ENCODE results near the gene USP46. TPM values are rescaled to one million over a fixed set of nuclear protein-coding genes. Genes with fewer than 3 reads are reported as not detected.

USP46 gene
- total RNA-seq, 1 experiment from 2014 or later, result 48.1 TPM

GRCh38 chr4:52685316-52685715, 26.2 kb upstream of the USP46 start:
- Mint-ChIP-seq H3K36me3 (no peaks in the 10 kb centered on the region), H3K4me3 (no peak overlapping the region)
- CTCF ChIA-PET, result interaction anchor here (1.2 kb wide), 2 partner anchors 98 to 140 kb away, joined by 3 read pairs; no protein-coding TSS in a partner anchor

GRCh38 chr4:52684896-52685295, 25.8 kb upstream of the USP46 start:
- H3K36me3 Mint-ChIP-seq, result no peaks in the 10 kb centered on the region
- CTCF ChIA-PET, result interaction anchor here (1.2 kb wide), 1 partner anchor 139 kb away, joined by 3 read pairs; no protein-coding TSS in a partner anchor
- H3K4me3 Mint-ChIP-seq, result no peak overlapping the region
- TF ChIP-seq ZNF671 (CRISPR knock-in tag; IDR thresholded peaks at IDR 0.05) (no peak), USF2 (CRISPR knock-in tag; IDR thresholded peaks at IDR 0.05) (no peak), SOX15 (CRISPR knock-in tag; IDR thresholded peaks at IDR 0.05) (no peak), ZNF232 (CRISPR knock-in tag; IDR thresholded peaks at IDR 0.05) (no peak), E2F1 (CRISPR knock-in tag; IDR thresholded peaks at IDR 0.05) (no peak), SMAD3 (CRISPR knock-in tag; IDR thresholded peaks at IDR 0.05; ENCODE audit: borderline replicate concordance) (no peak)
- H3K27ac Mint-ChIP-seq, result no peak overlapping the region
- ATAC-seq, result no peak
- no peaks in the 10 kb centered on the region; the same call in 1 of the 2 replicates for H3K27me3 Mint-ChIP-seq (ENCODE audit: low read depth)
- no peaks in the 10 kb centered on the region for H3K9me3 Mint-ChIP-seq
- POLR2A ChIA-PET, result no interaction called here
- H3K4me1 Mint-ChIP-seq, result peaks cover 9% of the 10 kb centered on the region
- no peak for DNase-seq (ENCODE audit: low spot score)

More at GRCh38 chr4:52685316-52685715, 26.2 kb upstream of the USP46 start:
- peaks cover 12% of the 10 kb centered on the region for H3K4me1 Mint-ChIP-seq
- H3K27ac Mint-ChIP-seq, result no peak overlapping the region
- POLR2A ChIA-PET, result no interaction called here
- ATAC-seq (no peak), DNase-seq (ENCODE audit: low spot score) (no peak)
- no peaks in the 10 kb centered on the region; the same call in 1 of the 2 replicates for H3K27me3 Mint-ChIP-seq (ENCODE audit: low read depth)
- no peaks in the 10 kb centered on the region for H3K9me3 Mint-ChIP-seq
- no peak for TF ChIP-seq EMX1 (CRISPR knock-in tag; IDR thresholded peaks at IDR 0.05)
- 0 out of 2 replicates have a peak, but pooled peaks have one; percentile 19 for TF ChIP-seq USF2 (CRISPR knock-in tag; IDR thresholded peaks at IDR 0.05)

- ChIA-PET CTCF (no interaction called here), POLR2A (no interaction called here)
- ATAC-seq, result no peak
- no peak overlapping the region for H3K27ac Mint-ChIP-seq
- H3K27me3 Mint-ChIP-seq (ENCODE audit: low read depth), result no peaks in the 10 kb centered on the region
- H3K4me1 Mint-ChIP-seq, result peaks cover 4% of the 10 kb centered on the region
- no peaks in the 10 kb centered on the region for H3K9me3 Mint-ChIP-seq
- no peak for DNase-seq (ENCODE audit: low spot score)
- TF ChIP-seq ZNF138 (CRISPR knock-in tag; conservative IDR thresholded peaks at IDR 0.05) (no peak), ATF2 (CRISPR knock-in tag; IDR thresholded peaks at IDR 0.05; ENCODE audit: borderline replicate concordance, low read depth) (no peak), MLX (CRISPR knock-in tag; IDR thresholded peaks at IDR 0.05) (no peak), IRF1 (CRISPR knock-in tag; IDR thresholded peaks at IDR 0.05) (no peak), HMGXB4 (CRISPR knock-in tag; IDR thresholded peaks at IDR 0.05) (no peak), SP1 (CRISPR knock-in tag; conservative IDR thresholded peaks at IDR 0.05) (no peak), ARID4B (CRISPR knock-in tag; IDR thresholded peaks at IDR 0.05; ENCODE audit: borderline replicate concordance) (no peak), NFATC4 (CRISPR knock-in tag; IDR thresholded peaks at IDR 0.05) (no peak), ETV6 (CRISPR knock-in tag; IDR thresholded peaks at IDR 0.05) (no peak), CREB1 (CRISPR knock-in tag; IDR thresholded peaks at IDR 0.05) (no peak), CBFB (CRISPR knock-in tag; IDR thresholded peaks at IDR 0.05; ENCODE audit: low read depth) (no peak)
- no peaks in the 10 kb centered on the region for H3K36me3 Mint-ChIP-seq
- no peak overlapping the region for H3K4me3 Mint-ChIP-seq
Observed at GRCh38 chr4:52680381-52680780, 21.3 kb upstream of the USP46 start.
